Smooth muscle cell (in vitro differentiated cells): Measurements from ENCODE around the gene PCK2. TPM values are rescaled to one million over a fixed set of nuclear protein-coding genes. Genes with fewer than 3 reads are reported as not detected.

Experiments
- DNase-seq: peaks from one replicate; lab custom pipeline; 2025; ENCODE audit not compliant: unreplicated experiment; lab: John Stamatoyannopoulos, UW
- H2AFZ ChIP-seq: fragments of 200-600 bp; sonication (generic); 2 replicates; pipeline ENCODE4 v1.6.0; 2016; ENCODE audit warnings: antibody characterized with exemption, low read depth, mild to moderate bottlenecking
- H3F3A ChIP-seq: fragments of 200-600 bp; sonication (generic); 2 replicates; pipeline ENCODE4 v1.6.0; 2017; ENCODE audit warnings: antibody characterized with exemption, low read depth
- H3K27ac ChIP-seq: fragments of 200-600 bp; sonication (generic); 2 replicates; pipeline ENCODE4 v1.5.1; 2016; ENCODE audit warnings: low read depth, mild to moderate bottlenecking
- H3K27me3 ChIP-seq: fragments of 200-600 bp; sonication (generic); 2 replicates; pipeline ENCODE4 v1.6.1; 2016; ENCODE audit warnings: low read depth, mild to moderate bottlenecking
- H3K36me3 ChIP-seq: fragments of 200-600 bp; sonication (generic); 2 replicates; pipeline ENCODE4 v1.5.1; 2016; ENCODE audit warnings: low read depth
- H3K4me1 ChIP-seq: fragments of 200-600 bp; sonication (generic); 2 replicates; pipeline ENCODE4 v1.5.1; 2016; ENCODE audit warnings: low read depth
- H3K4me2 ChIP-seq: fragments of 200-600 bp; sonication (generic); 2 replicates; pipeline ENCODE4 v1.6.0; 2016; ENCODE audit warnings: mild to moderate bottlenecking
- H3K4me3 ChIP-seq: fragments of 200-600 bp; sonication (generic); 2 replicates; pipeline ENCODE4 v1.5.1; 2016; ENCODE audit warnings: mild to moderate bottlenecking
- H3K79me2 ChIP-seq: fragments of 200-600 bp; sonication (generic); 2 replicates; pipeline ENCODE4 v1.6.0; 2016; ENCODE audit warnings: low read depth, mild to moderate bottlenecking
- H3K9ac ChIP-seq: fragments of 200-600 bp; sonication (generic); 2 replicates; pipeline ENCODE4 v1.6.0; 2016; ENCODE audit warnings: low read depth
- H3K9me3 ChIP-seq: fragments of 200-600 bp; sonication (generic); replicated peaks from 2 replicates; pipeline ENCODE4 v1.5.1; 2016; ENCODE audit warnings: low read depth
- H4K20me1 ChIP-seq: fragments of 200-600 bp; sonication (generic); 2 replicates; pipeline ENCODE4 v1.6.0; 2016; ENCODE audit warnings: low read depth
- WGBS: methylation state at CpG from one replicate; pipeline ENCODE4 v1.1.7; 2016; ENCODE audit warnings: low lambda C conversion rate; 5-methylcytosine and 5-hydroxymethylcytosine counted together
- polyA plus RNA-seq: library from polyadenylated mRNA; unstranded; fragments of >200 nt; fragmentation: Nextera tagmentation; extraction: Ambion mirVana; gene quantifications from 2 replicates; pipeline ENCODE4 v1.2.1, GENCODE V29; 2016
- total RNA-seq: library from RNA; depleted of rRNA; stranded (reverse); fragments of >200 nt; gene quantifications from 2 replicates; pipeline ENCODE4 v1.2.3, GENCODE V29; 2014
- TF ChIP-seq, protein P1 (sequence below): fragments of 200-600 bp; sonication (generic); IDR thresholded peaks from 2 replicates; pipeline ENCODE4 v1.5.1; 2017; ENCODE audit warnings: borderline replicate concordance, mild to moderate bottlenecking, antibody characterized with exemption; ENCODE audit not compliant: insufficient read depth, poor library complexity, severe bottlenecking

Gene PCK2
- total and polyA plus RNA-seq, 2 experiments from 2014 or later = 21.5 to 40.4 TPM

DNA sequence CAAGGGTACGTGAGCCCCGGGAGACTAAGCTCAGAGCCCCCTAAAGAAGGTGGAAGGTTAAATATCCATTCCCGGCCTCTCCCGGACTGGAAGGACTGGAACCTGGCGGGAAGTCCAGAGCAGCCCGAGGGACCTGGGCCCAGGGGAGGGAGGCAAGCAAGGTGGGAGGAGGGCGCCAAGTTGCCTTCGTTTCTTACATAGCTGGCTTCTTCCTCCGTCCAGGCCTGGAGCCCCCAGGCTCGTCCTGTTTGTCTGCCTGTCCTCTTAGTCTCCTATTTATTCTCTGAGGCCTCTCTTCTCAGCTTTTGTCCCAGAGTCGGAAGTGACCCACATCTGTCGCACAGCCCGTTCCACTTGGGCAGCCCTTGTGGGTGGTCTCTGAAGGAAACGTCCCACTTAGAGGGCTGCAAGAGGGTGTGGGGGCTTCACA lies 745 bp downstream of the PCK2 start:
- TF ChIP-seq, protein P1, sequence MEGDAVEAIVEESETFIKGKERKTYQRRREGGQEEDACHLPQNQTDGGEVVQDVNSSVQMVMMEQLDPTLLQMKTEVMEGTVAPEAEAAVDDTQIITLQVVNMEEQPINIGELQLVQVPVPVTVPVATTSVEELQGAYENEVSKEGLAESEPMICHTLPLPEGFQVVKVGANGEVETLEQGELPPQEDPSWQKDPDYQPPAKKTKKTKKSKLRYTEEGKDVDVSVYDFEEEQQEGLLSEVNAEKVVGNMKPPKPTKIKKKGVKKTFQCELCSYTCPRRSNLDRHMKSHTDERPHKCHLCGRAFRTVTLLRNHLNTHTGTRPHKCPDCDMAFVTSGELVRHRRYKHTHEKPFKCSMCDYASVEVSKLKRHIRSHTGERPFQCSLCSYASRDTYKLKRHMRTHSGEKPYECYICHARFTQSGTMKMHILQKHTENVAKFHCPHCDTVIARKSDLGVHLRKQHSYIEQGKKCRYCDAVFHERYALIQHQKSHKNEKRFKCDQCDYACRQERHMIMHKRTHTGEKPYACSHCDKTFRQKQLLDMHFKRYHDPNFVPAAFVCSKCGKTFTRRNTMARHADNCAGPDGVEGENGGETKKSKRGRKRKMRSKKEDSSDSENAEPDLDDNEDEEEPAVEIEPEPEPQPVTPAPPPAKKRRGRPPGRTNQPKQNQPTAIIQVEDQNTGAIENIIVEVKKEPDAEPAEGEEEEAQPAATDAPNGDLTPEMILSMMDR = no peak
- Histone ChIP-seq H3K4me3 (peak overlapping the region; percentile 91), H3K27me3 (no peaks in the 10 kb centered on the region), H4K20me1 (no peaks in the 10 kb centered on the region), H3K9ac (peak overlapping the region; percentile 75), H3K4me1 (peaks cover 9% of the 10 kb centered on the region), H2AFZ (peak overlapping the region; percentile 42), H3K27ac (peak overlapping the region; percentile 73), H3K4me2 (peak overlapping the region; percentile 92), H3F3A (no peaks in the 10 kb centered on the region), H3K79me2 (peaks cover 15% of the 10 kb centered on the region), H3K36me3 (no peaks in the 10 kb centered on the region), H3K9me3 (no peaks in the 10 kb centered on the region)
- no peak for DNase-seq
- WGBS = 5% methylated on average over 14 of the region's 14 CpGs

GRCh38 chr14:24095271-24096068 lies 1.4 kb downstream of the PCK2 start:
- TF ChIP-seq, protein P1 = no peak
- H3K4me1 ChIP-seq = peaks cover 9% of the 10 kb centered on the region
- H3K9ac ChIP-seq = peak overlapping the region; percentile 75
- peak overlapping the region; percentile 92 for H3K4me2 ChIP-seq
- H3F3A ChIP-seq = no peaks in the 10 kb centered on the region
- H2AFZ ChIP-seq = peak overlapping the region; percentile 42
- 25% methylated on average over 12 of the region's 12 CpGs for WGBS
- H3K79me2 ChIP-seq = peaks cover 15% of the 10 kb centered on the region
- no peak for DNase-seq
- H3K27ac ChIP-seq = peak overlapping the region; percentile 73
- peak overlapping the region; percentile 91 for H3K4me3 ChIP-seq
- H3K9me3 ChIP-seq = no peaks in the 10 kb centered on the region
- no peaks in the 10 kb centered on the region for H3K36me3 ChIP-seq
- no peaks in the 10 kb centered on the region for H3K27me3 ChIP-seq
- H4K20me1 ChIP-seq = no peaks in the 10 kb centered on the region

- Histone ChIP-seq H3K9me3 (no peaks in the 10 kb centered on the region), H3K4me1 (peaks cover 9% of the 10 kb centered on the region), H3K4me3 (no peak overlapping the region), H4K20me1 (no peaks in the 10 kb centered on the region), H3K9ac (no peak overlapping the region), H3K4me2 (no peak overlapping the region), H3K79me2 (peaks cover 15% of the 10 kb centered on the region), H3K27ac (no peak overlapping the region), H3K27me3 (no peaks in the 10 kb centered on the region), H2AFZ (no peak overlapping the region), H3K36me3 (no peaks in the 10 kb centered on the region), H3F3A (no peaks in the 10 kb centered on the region)
- 95% methylated on average over 8 of the region's 8 CpGs for WGBS
- TF ChIP-seq, protein P1 = no peak
- no peak for DNase-seq
These were observed 2.6 kb downstream of the PCK2 start for GRCh38 chr14:24096545-24097181.
